HG02678 (cell line): Measurements from ENCODE around the gene SH3RF3.

Source experiments
- ATAC-seq: cut with Tn5 transposase; IDR thresholded peaks from one replicate; pipeline ENCODE4 v1.9.1; 2021; ENCODE audit warnings: mild to moderate bottlenecking, moderate library complexity; ENCODE audit not compliant: unreplicated experiment

SH3RF3 gene

DNA sequence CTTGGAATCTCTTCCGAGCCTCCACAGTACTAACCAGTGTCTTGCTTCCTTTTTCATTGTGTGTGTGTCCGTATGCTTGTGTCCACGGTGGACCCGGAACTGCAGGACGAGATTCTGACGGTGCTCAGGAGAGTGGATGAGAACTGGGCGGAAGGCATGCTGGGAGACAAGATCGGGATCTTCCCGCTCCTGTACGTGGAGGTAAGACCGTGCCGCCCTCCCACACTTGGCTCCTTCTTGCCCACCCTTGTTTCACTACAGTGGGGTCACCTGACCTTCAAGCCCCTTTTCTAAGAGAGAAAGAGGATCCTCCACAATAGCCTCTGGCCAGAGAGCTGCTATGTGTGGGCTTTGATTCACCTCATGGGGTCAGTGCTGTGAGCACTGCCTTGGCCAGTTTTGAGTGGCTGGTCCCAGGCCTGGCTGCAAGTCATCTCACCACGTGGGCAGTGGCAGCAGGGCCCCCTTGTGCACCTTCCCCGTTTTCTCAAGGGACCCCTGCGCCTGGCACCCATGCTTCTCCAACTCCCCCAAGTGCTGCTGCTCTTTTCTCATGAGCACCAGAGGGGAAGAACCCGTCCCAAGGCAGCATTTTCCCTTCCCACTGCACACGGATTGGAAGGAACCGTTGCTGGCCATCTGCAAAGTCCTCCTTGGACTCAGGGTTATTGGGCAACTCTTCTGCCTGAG, 242.6 kb downstream of the SH3RF3 start:
- ATAC-seq: no peak

DNA sequence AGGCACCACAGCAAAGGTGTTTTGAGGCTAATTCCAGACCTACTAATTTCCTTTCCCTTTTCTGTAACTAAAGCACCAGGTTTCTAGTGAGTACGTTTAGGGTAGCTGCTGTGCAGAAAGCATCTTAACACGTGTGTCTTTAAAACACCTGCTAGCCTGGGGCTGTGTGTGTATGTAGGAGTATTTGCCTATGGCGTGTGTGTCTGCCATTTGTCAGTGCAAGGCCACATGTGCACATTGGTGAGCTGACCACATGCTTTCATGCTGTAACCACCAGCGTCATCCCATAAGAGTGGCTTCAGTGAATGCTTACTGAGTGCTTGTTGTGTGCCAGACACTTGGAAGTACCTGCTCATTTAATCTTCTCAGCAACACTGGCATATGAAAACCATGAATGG, 243.2 kb downstream of the SH3RF3 start:
- ATAC-seq: no peak

DNA sequence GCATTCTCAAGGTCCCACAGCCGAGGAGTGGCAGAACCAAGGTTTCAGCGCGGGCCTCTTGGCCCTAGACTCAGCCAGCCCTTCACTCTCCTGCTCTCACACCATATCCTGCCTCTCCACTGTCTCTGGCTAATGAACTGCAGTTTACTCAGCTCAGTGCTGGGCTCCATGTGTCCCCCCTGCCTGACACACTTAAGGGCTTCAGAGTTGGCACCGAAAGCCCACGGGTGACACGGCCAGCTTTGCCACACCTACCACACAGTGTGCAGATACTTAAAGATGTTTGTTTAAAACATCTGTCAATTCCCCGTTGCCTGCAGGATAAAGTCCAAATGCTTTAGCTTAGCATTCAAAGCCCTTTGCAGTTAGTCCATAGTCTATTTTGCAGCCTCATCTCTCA, 243.6 kb downstream of the SH3RF3 start:
- no peak for ATAC-seq

DNA sequence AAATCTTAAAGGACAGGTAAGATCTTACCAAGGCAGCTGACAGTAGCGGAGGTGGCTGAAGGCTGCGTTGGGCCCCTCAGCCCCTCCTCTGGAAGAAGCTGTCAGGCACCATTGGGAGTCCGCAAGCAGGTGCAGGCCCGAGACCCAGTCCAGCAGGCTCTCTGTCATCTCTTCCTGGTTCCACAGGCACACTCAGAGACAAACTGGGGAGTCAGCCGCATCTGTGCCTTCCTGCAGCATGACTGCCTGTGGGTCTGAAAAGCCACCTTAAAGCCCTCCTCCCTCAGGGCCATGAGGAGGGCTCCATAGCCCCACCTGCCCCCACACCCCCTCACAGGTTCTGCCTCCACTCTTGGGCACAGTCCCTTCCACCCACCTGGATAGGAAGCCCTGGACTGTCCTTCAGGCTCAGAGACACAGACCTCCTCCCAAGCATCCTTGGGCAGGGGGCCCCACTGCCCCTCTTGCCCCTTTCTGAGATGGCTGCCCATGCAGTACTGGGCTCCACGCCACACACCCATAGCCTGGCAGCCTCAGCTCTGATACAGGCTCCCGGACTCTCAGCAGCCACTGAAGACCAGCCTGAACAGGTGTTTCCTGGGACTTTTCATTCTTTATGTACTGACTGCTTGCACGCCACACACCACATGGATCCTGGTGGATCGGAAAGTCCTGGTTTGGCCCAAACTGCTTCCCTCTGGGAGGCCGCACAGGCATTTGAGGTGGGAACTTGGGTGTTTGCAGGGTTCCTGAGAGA, 245.0 kb downstream of the SH3RF3 start:
- ATAC-seq: no peak

DNA sequence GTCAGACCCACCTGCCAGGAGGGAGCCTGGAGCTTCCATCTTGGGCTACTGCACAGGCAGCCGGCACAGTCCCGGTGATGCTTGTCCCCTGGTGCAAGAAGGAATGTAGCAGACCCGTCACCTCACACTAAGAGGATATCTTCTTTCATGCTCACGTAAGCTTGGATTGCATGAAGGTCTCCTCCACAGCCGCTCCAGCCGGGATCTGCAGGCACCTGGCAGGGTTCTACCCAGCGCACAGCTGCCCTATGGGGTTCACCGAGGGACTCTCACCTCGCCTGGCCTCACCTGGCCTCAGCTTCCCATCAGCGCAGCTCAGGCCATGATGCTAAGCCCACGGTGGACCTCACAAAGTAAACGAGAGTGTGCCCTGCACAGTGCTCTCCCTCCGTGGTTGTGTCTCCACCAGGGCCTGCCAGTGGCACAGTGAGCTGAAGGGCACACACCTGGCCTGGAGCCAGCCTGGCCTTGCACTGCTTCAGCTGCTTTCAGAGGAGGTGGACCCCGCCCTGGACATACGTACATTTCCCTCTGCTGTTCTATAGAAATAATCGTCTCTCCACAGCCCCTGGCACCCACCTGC, 245.6 kb downstream of the SH3RF3 start:
- no peak for ATAC-seq

DNA sequence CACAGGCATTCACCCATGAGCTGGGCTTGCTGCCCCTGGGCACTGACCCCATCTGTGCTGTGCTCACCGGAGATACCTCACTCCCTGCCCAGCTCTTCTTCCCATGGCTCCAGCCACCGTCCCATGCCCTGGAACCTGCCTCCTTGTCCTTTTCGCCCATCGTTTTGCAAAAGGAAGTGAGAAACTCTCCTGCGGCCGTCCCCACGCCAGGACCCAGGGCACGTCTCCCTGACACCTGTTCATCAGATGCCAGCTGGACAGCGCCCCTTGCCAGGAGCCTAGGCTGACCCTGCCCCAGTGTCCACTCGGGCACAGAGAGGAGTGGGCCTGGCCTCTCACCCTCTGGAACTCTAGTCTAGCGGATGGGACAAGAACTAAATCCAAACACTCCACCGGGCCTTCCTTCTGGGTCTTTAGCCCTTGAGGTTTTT, 246.1 kb downstream of the SH3RF3 start:
- no peak for ATAC-seq

DNA sequence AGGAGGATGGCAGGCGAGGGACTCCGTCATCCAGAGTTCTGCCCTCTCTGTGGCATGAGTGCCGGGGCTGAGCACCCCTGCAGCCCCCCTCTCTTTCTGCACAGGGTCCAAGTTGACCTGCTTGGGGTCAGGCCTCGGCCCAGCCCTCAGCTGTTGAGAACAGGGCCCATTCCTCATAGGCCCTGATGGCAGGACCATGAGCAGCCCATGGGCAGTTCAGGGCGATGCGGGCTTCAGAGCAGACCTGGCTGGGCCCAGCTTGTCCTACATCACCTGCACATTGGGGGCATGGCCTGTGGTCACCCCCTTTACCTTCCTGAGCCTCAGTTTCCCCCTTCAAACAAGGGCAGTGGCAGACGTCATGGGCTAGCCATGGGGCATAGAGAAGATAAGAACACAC, 246.7 kb downstream of the SH3RF3 start:
- ATAC-seq: no peak

DNA sequence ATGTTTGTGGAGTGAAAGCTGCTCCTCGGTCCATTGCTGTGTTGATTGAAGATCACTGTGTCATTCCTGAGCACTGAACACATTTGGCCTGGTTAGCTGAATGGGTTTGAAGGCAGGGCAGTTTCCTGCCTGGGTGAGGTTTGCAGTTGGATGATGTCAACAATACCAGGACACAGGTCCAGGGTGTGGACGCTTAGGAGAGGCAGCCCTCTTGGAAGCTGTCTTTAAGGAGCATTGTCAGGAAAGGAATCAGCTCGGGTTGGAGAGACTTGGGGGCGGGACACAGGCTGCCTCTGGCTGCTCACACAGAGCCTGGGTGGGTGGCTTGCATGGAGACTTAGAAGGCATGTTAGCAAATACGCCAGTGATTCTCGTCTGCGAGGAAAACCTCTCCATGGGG, 247.1 kb downstream of the SH3RF3 start:
- ATAC-seq: no peak

DNA sequence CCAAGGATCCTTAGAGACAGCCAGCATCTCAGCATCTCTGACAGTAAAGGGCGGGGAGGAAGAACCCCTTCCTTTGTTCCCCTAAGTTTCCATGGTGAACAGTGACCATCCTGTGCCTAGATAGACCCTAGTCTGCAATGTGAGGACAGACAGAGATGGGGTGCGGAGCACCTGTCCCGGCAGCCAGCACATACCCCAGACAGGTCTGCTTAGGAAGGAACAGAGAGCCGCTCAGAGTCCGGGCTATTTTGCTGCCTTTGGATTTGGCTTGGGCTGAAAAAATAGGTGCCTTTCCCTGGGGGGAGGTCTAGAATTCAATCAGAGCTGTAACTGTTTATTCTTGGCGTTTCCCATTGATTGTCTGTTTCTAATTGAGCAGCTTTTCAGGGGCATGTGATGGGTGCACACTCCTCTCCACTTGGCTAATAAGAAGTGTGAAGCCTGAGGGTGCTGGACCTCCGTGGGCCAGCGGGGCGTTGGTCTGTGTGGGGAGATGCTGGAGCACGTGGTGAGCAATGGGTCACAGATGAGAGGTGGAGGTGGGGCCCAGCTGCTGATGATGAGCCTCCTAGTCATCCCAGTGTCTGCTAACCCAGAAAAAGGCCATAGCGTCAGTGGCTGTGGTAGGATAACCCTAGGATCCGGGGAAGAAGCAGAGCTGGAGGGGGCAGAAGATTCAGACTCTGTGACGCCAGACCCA, 247.9 kb downstream of the SH3RF3 start:
- ATAC-seq: no peak

DNA sequence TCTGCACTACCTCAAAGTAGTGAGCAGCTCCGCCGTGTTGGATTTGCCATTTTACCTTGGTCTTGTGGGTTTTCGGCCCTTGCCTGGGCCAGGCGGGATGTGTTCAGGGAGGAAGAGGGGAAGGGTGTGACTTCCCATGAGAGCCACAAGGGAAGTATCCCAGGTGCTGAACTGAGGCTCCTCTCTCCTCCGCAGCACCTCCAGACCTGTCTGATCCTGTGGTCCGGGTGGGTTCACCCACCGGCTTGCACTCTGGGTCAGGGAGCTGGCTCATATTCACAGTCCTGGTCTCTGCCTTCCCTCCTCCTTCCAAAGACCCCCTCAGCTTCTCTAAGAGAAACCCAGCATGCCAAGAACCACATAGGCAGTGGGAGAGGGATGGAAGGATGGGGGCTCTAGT, 249.0 kb downstream of the SH3RF3 start:
- ATAC-seq: no peak

DNA sequence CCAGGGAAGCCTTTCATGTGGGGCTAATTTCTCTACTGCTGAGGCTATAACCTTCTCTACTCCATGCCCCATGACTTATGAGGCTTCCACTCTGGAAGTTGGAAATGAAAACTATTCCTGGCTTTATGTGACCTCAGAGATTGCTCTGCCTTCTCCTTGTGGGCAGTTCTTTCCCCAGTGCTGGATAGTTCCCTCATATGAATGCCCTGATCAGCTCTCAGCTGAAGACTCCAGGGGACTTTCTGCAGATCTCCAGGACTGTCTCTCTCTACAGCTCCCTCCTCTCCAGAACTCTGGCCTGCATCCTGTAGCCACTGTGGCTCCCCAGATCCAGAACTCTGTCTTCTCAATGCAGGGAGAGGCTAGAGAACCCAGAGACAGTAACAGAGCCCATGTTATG, 249.7 kb downstream of the SH3RF3 start:
- ATAC-seq: no peak

DNA sequence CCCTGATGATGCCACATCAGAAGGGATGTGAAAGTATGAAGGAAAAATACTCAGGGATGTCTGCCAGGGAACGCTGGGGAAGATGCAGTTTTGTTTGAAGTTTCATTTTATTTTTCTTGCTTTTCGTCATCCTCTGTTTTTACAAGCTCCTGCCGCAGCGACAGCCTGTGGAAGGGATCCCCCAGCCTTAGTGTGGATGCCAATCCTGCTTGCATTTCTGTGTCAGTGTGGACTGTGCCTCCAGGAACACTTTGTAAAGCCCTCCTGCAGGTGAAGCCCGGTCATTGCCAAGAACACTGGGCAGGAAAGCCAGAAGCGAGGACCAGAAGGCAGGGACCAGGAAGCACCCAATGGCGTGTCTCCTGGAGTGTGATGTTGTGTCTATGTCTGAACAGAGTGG, 250.5 kb downstream of the SH3RF3 start:
- ATAC-seq: no peak

DNA sequence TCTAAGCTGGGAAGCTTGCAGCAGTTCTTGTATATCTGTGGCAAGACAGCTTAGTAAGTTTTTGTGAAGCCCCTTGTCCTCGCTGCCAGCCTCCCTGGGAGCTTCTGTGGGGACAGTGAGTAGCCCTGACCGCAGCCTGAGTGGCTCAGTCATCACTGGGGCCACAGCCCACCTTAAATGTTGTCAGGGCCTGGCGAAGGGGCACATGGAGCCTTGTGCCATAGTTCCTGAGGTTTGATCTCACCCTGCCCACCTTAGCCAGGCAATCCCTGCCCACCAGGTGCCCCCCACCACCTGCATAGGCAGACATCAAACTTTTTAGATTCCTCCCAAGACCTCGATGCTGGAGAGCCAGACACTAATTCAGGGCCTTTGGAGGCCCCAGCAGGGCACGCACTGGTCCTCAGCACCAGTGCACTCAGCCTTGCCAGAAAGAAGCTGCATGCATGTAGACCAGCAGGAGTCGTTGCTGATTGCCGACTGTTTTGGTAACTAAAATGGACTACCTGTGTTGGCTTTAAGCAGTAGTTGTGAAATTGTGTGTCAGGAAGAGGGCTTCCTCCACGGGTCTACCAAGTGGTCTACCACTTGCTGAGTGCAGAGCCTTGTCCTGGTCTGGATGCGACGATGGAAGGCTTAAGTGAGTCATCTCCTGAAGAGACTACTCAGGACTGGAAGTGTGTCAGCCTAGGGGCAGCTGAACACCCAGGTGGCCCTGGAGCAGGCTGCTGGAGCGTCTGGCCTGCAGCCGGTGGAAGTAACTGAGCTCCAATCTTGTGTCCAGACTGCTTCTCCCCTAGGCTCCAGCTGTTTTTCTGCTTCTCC, 251.7 kb downstream of the SH3RF3 start:
- ATAC-seq: no peak

DNA sequence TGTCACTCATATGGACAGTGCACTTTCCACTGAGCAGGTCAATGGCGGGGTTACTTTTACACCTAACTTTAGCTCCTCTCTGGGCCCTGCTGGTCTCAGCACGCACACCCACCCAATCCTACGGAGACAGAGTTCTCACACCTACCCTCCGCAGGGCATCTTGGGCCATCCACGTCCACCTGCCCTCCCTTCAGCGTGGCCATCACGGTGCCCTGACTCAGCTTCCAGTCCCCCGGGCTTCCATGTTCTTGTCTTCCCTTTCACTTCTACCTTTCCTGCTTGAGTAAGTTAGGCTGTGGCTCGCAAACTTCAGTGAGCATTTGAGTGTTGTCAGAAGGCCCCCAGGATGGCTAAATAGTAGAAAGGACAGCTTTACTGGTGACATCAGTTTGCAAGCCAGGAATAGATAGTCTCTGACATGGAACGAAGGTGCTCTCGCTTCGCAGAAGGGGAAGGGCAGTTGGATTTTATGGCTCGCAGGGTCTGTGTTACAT, 252.4 kb downstream of the SH3RF3 start:
- no peak for ATAC-seq

DNA sequence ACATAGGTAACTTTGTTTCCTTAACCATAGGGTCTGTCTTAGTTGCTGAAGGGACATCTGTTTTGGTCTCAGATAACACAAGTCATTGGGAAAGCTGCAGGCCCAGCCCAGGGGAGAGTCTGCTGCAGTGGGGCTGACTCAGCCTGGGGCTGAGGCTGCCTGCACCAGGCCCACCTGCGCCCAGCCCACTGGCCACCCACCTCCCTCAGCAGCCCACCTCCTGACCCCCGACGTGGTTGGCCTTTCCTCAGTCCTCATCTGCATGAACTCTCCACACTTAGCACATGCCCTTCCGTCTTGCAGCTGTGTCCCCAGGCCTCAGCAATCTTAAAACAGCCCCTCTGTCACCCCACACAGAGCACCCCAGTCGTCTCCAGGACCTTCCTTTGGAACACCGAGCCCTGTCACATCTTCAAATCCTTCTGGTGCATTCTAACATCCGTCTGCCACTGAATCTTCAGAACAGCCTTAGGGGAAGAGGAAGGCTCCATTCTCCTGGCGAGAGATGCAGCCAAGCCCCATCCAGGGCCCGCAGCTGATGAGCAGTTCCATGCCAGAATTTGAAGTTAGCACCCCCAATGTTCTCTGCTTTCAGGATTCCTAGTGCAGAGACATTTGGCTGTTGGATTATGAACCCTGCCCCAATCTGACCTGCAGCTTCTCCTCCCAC, 253.4 kb downstream of the SH3RF3 start:
- ATAC-seq: no peak

DNA sequence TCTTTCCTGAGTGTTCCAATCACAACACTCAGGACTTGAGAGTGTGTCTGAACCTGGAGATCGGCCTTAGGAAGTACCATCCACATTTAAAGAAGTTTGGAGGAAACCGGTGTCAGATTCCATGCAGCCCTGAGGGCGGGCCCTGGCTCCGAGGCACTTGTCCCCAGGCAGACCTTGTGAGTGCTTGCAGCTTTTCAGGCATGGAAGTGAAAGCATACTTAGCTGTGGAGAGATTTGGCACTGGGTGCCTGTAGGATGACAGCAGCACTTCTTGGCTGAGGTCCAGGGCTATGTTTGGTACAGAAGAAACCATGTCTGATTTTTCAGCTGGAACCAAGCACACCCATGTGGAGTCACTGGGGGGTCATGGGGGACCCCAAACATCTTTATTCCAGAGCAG, 253.9 kb downstream of the SH3RF3 start:
- no peak for ATAC-seq

DNA sequence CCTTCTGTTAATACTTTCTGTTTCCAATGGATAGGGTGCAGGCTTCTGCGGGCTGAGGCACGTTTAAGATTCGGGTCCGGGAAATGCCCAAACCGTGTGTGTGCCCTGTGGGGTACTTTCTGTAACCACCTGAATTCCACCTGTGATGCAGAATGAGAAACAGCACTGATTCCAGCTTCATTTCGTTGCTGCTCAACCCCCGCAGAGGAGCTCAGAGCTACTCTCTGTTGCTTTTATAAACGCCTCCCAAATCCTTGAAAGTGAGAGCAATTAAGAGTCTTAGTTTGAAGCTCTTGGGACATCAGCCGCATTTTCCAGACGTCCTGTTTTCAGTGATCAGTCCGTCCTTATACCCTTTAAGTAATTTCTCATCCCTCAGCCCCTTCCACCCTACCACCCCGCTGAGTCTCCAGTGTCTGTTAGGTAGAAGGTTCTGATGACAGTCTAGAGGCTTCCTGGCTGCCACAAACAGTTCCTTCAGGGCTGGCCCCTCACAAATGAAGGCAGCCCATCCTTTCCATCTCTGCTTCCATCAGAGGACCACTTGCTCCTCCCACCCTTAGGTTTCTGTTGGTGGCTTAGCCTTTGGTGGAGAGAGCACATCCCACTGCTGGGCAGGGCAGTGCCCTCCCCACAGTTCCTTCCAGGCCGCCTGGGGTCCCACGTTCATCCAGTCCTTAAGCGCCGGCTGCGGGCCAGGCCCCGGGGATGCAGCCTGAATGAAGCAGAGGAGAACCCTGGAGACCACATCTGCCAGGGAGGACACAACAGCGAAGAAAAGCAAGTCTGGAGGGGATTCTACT, 254.7 kb downstream of the SH3RF3 start:
- no peak for ATAC-seq

DNA sequence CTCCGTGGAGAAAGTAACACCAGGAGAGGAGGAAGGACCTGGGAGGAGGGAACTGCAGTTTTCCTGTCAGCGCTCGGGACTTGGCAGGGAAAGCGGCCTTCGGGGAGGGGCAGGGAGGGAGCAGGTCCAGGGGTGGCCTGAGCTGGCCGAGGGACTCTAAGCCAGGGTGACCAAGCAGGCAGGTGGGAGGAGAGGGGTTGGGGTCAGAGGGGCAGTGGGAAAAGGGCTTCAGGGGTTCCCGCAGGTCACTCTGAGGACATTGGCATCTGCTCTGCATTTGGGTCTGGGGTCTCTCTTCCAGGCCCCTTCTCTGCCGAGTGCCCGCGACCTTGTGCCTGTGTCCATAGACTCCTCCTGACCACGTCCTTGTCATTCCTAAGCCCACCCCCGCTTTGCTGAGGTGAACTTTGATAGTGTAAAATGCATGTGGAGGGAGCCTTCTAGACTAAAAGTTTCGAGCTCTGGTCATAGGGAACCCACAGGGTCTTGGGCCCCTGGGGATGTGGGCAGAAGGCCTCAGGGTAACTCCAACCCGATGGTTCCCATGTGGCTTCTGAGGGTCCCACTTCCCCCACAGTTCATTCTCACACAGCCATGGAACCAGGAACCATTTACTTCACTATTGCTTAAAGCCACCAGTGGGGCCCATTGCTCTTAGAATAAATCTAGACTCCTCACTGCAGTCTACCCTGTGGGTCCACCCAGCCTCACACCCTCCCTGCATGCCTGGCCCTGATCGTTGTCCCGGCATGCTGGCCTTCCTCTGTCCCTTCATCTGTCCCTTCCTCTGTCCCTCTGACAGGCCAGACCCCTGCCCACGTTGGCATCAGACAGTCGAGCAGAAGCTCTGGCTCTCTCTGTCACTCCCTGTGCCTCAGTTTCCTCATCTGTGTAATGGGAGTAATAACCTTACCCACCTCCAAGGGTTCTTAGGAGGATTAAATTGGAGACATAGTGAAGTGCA, 255.6 kb downstream of the SH3RF3 start:
- no peak for ATAC-seq
